ENCODE measurements around the gene ZSCAN30. TPM values are rescaled to one million over a fixed set of nuclear protein-coding genes. Genes with fewer than 3 reads are reported as not detected.
A peak's percentile ranks its signal among the peaks of the same experiment; 100 is the strongest.

Gene ZSCAN30
- total and polyA plus RNA-seq, 2 of the 13 experiments (the other 11 are each of a cell fraction or from before 2014, with no cell fraction given) = 7.4 to 7.7 TPM

- TF ChIP-seq, protein P1, sequence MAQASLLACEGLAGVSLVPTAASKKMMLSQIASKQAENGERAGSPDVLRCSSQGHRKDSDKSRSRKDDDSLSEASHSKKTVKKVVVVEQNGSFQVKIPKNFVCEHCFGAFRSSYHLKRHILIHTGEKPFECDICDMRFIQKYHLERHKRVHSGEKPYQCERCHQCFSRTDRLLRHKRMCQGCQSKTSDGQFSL (CRISPR knock-in tag; IDR thresholded peaks at IDR 0.05) = no peak
- TF ChIP-seq ZNF431 (CRISPR knock-in tag; IDR thresholded peaks at IDR 0.05; ENCODE audit: borderline replicate concordance, low read depth) = no peak
- no peak for TF ChIP-seq WIZ (CRISPR knock-in tag; IDR thresholded peaks at IDR 0.05)
- TF ChIP-seq, protein P2, sequence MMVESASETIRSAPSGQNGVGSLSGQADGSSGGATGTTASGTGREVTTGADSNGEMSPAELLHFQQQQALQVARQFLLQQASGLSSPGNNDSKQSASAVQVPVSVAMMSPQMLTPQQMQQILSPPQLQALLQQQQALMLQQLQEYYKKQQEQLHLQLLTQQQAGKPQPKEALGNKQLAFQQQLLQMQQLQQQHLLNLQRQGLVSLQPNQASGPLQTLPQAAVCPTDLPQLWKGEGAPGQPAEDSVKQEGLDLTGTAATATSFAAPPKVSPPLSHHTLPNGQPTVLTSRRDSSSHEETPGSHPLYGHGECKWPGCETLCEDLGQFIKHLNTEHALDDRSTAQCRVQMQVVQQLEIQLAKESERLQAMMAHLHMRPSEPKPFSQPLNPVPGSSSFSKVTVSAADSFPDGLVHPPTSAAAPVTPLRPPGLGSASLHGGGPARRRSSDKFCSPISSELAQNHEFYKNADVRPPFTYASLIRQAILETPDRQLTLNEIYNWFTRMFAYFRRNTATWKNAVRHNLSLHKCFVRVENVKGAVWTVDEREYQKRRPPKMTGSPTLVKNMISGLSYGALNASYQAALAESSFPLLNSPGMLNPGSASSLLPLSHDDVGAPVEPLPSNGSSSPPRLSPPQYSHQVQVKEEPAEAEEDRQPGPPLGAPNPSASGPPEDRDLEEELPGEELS (CRISPR knock-in tag; IDR thresholded peaks at IDR 0.05) = peak; percentile 88
- no peak for TF ChIP-seq ZNF230 (CRISPR knock-in tag; IDR thresholded peaks at IDR 0.05)
- TF ChIP-seq, protein P3, sequence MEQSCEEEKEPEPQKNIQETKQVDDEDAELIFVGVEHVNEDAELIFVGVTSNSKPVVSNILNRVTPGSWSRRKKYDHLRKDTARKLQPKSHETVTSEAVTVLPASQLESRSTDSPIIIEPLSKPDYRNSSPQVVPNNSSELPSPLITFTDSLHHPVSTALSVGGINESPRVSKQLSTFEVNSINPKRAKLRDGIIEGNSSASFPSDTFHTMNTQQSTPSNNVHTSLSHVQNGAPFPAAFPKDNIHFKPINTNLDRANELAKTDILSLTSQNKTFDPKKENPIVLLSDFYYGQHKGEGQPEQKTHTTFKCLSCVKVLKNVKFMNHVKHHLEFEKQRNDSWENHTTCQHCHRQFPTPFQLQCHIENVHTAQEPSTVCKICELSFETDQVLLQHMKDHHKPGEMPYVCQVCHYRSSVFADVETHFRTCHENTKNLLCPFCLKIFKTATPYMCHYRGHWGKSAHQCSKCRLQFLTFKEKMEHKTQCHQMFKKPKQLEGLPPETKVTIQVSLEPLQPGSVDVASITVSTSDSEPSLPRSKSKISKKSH (CRISPR knock-in tag; IDR thresholded peaks at IDR 0.05; ENCODE audit: borderline replicate concordance) = no peak
- TF ChIP-seq BHLHE40 (IDR thresholded peaks at IDR 0.05; ENCODE audit: low read length) = no peak
- TF ChIP-seq, protein P4, sequence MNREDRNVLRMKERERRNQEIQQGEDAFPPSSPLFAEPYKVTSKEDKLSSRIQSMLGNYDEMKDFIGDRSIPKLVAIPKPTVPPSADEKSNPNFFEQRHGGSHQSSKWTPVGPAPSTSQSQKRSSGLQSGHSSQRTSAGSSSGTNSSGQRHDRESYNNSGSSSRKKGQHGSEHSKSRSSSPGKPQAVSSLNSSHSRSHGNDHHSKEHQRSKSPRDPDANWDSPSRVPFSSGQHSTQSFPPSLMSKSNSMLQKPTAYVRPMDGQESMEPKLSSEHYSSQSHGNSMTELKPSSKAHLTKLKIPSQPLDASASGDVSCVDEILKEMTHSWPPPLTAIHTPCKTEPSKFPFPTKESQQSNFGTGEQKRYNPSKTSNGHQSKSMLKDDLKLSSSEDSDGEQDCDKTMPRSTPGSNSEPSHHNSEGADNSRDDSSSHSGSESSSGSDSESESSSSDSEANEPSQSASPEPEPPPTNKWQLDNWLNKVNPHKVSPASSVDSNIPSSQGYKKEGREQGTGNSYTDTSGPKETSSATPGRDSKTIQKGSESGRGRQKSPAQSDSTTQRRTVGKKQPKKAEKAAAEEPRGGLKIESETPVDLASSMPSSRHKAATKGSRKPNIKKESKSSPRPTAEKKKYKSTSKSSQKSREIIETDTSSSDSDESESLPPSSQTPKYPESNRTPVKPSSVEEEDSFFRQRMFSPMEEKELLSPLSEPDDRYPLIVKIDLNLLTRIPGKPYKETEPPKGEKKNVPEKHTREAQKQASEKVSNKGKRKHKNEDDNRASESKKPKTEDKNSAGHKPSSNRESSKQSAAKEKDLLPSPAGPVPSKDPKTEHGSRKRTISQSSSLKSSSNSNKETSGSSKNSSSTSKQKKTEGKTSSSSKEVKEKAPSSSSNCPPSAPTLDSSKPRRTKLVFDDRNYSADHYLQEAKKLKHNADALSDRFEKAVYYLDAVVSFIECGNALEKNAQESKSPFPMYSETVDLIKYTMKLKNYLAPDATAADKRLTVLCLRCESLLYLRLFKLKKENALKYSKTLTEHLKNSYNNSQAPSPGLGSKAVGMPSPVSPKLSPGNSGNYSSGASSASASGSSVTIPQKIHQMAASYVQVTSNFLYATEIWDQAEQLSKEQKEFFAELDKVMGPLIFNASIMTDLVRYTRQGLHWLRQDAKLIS (CRISPR knock-in tag; IDR thresholded peaks at IDR 0.05) = no peak
- no peak for TF ChIP-seq ETV5 (CRISPR knock-in tag; IDR thresholded peaks at IDR 0.05; ENCODE audit: borderline replicate concordance)
- TF ChIP-seq, protein P5, sequence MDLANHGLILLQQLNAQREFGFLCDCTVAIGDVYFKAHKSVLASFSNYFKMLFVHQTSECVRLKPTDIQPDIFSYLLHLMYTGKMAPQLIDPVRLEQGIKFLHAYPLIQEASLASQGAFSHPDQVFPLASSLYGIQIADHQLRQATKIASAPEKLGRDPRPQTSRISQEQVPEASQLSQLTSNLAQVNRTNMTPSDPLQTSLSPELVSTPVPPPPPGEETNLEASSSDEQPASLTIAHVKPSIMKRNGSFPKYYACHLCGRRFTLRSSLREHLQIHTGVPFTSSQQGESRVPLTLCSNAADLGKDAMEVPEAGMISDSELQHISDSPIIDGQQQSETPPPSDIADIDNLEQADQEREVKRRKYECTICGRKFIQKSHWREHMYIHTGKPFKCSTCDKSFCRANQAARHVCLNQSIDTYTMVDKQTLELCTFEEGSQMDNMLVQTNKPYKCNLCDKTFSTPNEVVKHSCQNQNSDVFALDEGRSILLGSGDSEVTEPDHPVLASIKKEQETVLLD (CRISPR knock-in tag; IDR thresholded peaks at IDR 0.05; ENCODE audit: low read depth) = no peak
- no peak; the same call in 1 of the 2 replicates for TF ChIP-seq HOXA3 (CRISPR knock-in tag; IDR thresholded peaks at IDR 0.05)
- no peak for TF ChIP-seq U2AF1 (optimal IDR thresholded peaks at IDR 0.05; ENCODE audit: low read depth, low read length)
- TF ChIP-seq ZFP62 (CRISPR knock-in tag; IDR thresholded peaks at IDR 0.05) = no peak
- TF ChIP-seq ZNF839 (CRISPR knock-in tag; IDR thresholded peaks at IDR 0.05; ENCODE audit: borderline replicate concordance) = no peak
- TF ChIP-seq ZNF777 (CRISPR knock-in tag; IDR thresholded peaks at IDR 0.05) = no peak
- TF ChIP-seq SOX6 (IDR thresholded peaks at IDR 0.05) = no peak
- TF ChIP-seq SOX6 (CRISPR knock-in tag; IDR thresholded peaks at IDR 0.05) = peak; percentile 23; the same call in 1 of the 2 replicates
- 0 out of 2 replicates have a peak, but pooled peaks have one; percentile 26 for TF ChIP-seq ZNF747 (CRISPR knock-in tag; IDR thresholded peaks at IDR 0.05; ENCODE audit: borderline replicate concordance)
- TF ChIP-seq TAF15 (IDR thresholded peaks at IDR 0.05; ENCODE audit: low read depth, low read length, poor library complexity, severe bottlenecking) = no peak
- 0 out of 2 replicates have a peak, but pooled peaks have one; percentile 30 for TF ChIP-seq ZNF317 (CRISPR knock-in tag; IDR thresholded peaks at IDR 0.05)
- TF ChIP-seq MTERF4 (CRISPR knock-in tag; IDR thresholded peaks at IDR 0.05) = no peak
These were observed 59.0 kb downstream of the ZSCAN30 start (continued) for GRCh38 chr18:35231052-35231451.

Data from HepG2 (cell line).